Measurements from ENCODE around the gene F11. TPM values are rescaled to one million over a fixed set of nuclear protein-coding genes. Genes with fewer than 3 reads are reported as not detected.

F11 gene
- total and polyA plus RNA-seq, 2 donors (not counting 3 experiments of a cell fraction or from before 2014, with no cell fraction given): not detected

DNA sequence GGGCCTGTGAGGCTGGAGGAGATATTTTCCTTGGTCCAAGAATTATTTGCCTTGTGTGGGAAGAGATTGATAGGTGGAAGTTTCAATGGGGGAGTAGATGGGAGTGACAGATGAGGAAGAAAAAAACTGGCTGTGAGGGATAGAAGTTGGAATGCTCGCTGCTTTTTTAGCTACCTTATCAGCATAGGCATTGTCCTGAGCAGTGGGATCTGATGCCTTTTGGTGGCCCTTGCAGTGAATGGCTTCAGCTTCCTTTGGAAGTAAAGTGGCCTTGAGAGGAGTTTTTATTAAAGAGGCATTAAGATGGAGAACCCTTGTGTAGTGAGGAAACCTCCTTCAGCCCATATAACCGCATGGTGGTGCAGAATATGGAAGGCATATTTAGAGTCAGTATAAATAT lies 22.7 kb upstream of the F11 start:
- intact Hi-C loops (cut with micrococcal nuclease): no loop called here

More for the DNA sequence above, 22.7 kb upstream of the F11 start:
- Histone ChIP-seq H3K4me1 (ENCODE audit: control insufficient read depth, extremely low read depth, insufficient read depth, low read length) (no peaks in the 10 kb centered on the region), H3K4me2 (ENCODE audit: insufficient read depth, low read length) (no peak overlapping the region), H3K27ac (ENCODE audit: insufficient read depth, low read depth, low read length) (no peak overlapping the region), H3K79me2 (ENCODE audit: control insufficient read depth, insufficient read depth, low read length) (no peaks in the 10 kb centered on the region), H3K27me3 (ENCODE audit: control insufficient read depth in 2 of 2, insufficient read depth in 2 of 2, low read length in 2 of 2) (no peaks in the 10 kb centered on the region), H3K9me3 (replicated peaks; ENCODE audit: control insufficient read depth, insufficient read depth, low read length) (no peaks in the 10 kb centered on the region), H3K4me3 (replicated peaks in 1 of 3; ENCODE audit: insufficient read depth in 1 of 3, low read depth in 1 of 3, low read length in 3 of 3) (no peak overlapping the region), H3K9ac (replicated peaks; ENCODE audit: extremely low read depth, insufficient read depth, low read length) (no peak overlapping the region), H3K36me3 (ENCODE audit: control insufficient read depth in 2 of 2, extremely low read depth in 1 of 2, insufficient read depth in 2 of 2, low read length in 2 of 2) (no peaks in the 10 kb centered on the region), H3K9me1 (replicated peaks; ENCODE audit: control insufficient read depth, extremely low read depth, insufficient read depth, low read length) (no peaks in the 10 kb centered on the region), H2AFZ (ENCODE audit: low read depth, low read length) (no peak overlapping the region), H4K20me1 (replicated peaks; ENCODE audit: control insufficient read depth, extremely low read depth, insufficient read depth, low read length) (no peaks in the 10 kb centered on the region)
- dilution Hi-C loops (cut with MboI; ENCODE audit: extremely low pct_ligation_motif_present, low sequenced_read_pairs): no loop called here
- CTCF ChIA-PET: no interaction called here
- no TSS peak for BruUV-seq (replicated peaks)
- TF ChIP-seq FOS (IDR thresholded peaks at IDR 0.05; ENCODE audit: borderline replicate concordance, insufficient read depth, low read length) (no peak), POLR2A (IDR thresholded peaks at IDR 0.05; ENCODE audit: low read depth, low read length) (no peak), EZH2 (IDR thresholded peaks at IDR 0.05; ENCODE audit: borderline replicate concordance, low read depth, low read length, severe bottlenecking) (no peak), MYC (IDR thresholded peaks at IDR 0.05; ENCODE audit: low read depth, low read length) (no peak), GATA2 (IDR thresholded peaks at IDR 0.05; ENCODE audit: insufficient read depth, insufficient read length, low read depth, low read length) (no peak), JUN (IDR thresholded peaks at IDR 0.05; ENCODE audit: borderline replicate concordance, insufficient read depth, insufficient read length, low read depth) (no peak), POLR2AphosphoS5 (IDR thresholded peaks at IDR 0.05; ENCODE audit: insufficient read depth, low read depth, low read length) (no peak)
- TF ChIP-seq, protein P1, sequence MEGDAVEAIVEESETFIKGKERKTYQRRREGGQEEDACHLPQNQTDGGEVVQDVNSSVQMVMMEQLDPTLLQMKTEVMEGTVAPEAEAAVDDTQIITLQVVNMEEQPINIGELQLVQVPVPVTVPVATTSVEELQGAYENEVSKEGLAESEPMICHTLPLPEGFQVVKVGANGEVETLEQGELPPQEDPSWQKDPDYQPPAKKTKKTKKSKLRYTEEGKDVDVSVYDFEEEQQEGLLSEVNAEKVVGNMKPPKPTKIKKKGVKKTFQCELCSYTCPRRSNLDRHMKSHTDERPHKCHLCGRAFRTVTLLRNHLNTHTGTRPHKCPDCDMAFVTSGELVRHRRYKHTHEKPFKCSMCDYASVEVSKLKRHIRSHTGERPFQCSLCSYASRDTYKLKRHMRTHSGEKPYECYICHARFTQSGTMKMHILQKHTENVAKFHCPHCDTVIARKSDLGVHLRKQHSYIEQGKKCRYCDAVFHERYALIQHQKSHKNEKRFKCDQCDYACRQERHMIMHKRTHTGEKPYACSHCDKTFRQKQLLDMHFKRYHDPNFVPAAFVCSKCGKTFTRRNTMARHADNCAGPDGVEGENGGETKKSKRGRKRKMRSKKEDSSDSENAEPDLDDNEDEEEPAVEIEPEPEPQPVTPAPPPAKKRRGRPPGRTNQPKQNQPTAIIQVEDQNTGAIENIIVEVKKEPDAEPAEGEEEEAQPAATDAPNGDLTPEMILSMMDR (IDR thresholded peaks at IDR 0.05; ENCODE audit: extremely low read depth in 1 of 2, insufficient read depth in 1 of 2, low read depth in 1 of 2, low read length in 2 of 2): no peak
- TF ChIP-seq, protein P2, sequence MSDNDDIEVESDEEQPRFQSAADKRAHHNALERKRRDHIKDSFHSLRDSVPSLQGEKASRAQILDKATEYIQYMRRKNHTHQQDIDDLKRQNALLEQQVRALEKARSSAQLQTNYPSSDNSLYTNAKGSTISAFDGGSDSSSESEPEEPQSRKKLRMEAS (IDR thresholded peaks at IDR 0.05; ENCODE audit: insufficient read depth, insufficient read length): no peak
- DNase-seq (ENCODE audit: low read depth, low spot score): no peak
- FAIRE-seq: no peak
- POLR2A ChIA-PET: no interaction called here
